SHP77 treated with DMSO at 0.1 percent for 48 hours (cell line): ENCODE measurements around the gene ANAPC15.
A peak's percentile ranks its signal among the peaks of the same experiment; 100 is the strongest.

Experiments
- DNase-seq: peaks from one replicate; lab custom pipeline; 2025; lab: John Stamatoyannopoulos, UW

The ANAPC15 gene

GRCh38 chr11:72084965-72085364 lies 27.5 kb downstream of the ANAPC15 start:
- no peak for DNase-seq

GRCh38 chr11:72084076-72084475 lies 28.4 kb downstream of the ANAPC15 start:
- DNase-seq, result no peak

- no peak for DNase-seq
Observed at GRCh38 chr11:72083414-72083813, 29.1 kb downstream of the ANAPC15 start.

GRCh38 chr11:72081821-72082453 lies 30.6 kb downstream of the ANAPC15 start:
- DNase-seq, result no peak

GRCh38 chr11:72081184-72081644 lies 31.3 kb downstream of the ANAPC15 start:
- no peak for DNase-seq

GRCh38 chr11:72080326-72081183 lies 31.9 kb downstream of the ANAPC15 start, which contains the start of the genes LRRC51 and NUMA1:
Gene LRRC51 (plus strand): TSS chr11:72080850. CDS start chr11:72089084, 8,234 bp downstream.
Gene NUMA1 (minus strand): TSS chr11:72080542. CDS start chr11:72035943, 44,599 bp downstream.
- peak; percentile 100 for DNase-seq

GRCh38 chr11:72079819-72080325 lies 32.6 kb downstream of the ANAPC15 start:
- DNase-seq, result no peak

GRCh38 chr11:72078477-72078876 lies 34.0 kb downstream of the ANAPC15 start:
- DNase-seq, result no peak

GRCh38 chr11:72075756-72076155 lies 36.7 kb downstream of the ANAPC15 start:
- DNase-seq, result no peak

- no peak for DNase-seq
Observed at GRCh38 chr11:72075109-72075508, 37.4 kb downstream of the ANAPC15 start.

GRCh38 chr11:72072348-72072747 lies 40.1 kb downstream of the ANAPC15 start:
- DNase-seq, result no peak

- no peak for DNase-seq
Observed at GRCh38 chr11:72070491-72070890, 42.0 kb downstream of the ANAPC15 start.

GRCh38 chr11:72069787-72070251 lies 42.7 kb downstream of the ANAPC15 start:
- DNase-seq, result no peak

GRCh38 chr11:72069200-72069599 lies 43.3 kb downstream of the ANAPC15 start:
- no peak for DNase-seq

- DNase-seq, result no peak
Observed at GRCh38 chr11:72067676-72068075, 44.8 kb downstream of the ANAPC15 start.

- DNase-seq, result no peak
Observed at GRCh38 chr11:72067266-72067665, 45.2 kb downstream of the ANAPC15 start.

GRCh38 chr11:72066855-72067254 lies 45.6 kb downstream of the ANAPC15 start:
- DNase-seq, result no peak

- DNase-seq, result no peak
Observed at GRCh38 chr11:72061739-72062396, 50.6 kb downstream of the ANAPC15 start.
